ENCODE data around the gene UBAC2. TPM values are rescaled to one million over a fixed set of nuclear protein-coding genes. Genes with fewer than 3 reads are reported as not detected.
"Not testable (repeated sequence)": the region's sequence is repeated elsewhere in the genome, so short reads cannot be mapped to it uniquely, and the experiment has no call there.

UBAC2 gene
- total and polyA plus RNA-seq, 9 donors, result 38.7 to 87.5 (median 48.0) TPM

GRCh38 chr13:99208185-99208584 is 7.5 kb downstream of the UBAC2 start:
- Histone ChIP-seq H3K4me1 (ENCODE audit: insufficient read depth) (no peaks in the 10 kb centered on the region), H3K36me3 (no peaks in the 10 kb centered on the region), H3K4me3 (no peak overlapping the region), H3K9me3 (no peaks in the 10 kb centered on the region), H3K27ac (no peak overlapping the region), H3K27me3 (no peaks in the 10 kb centered on the region)
- WGBS, 3 donors, result 89 to 100% (median 95%) methylated on average over 3 of the region's 3 CpGs
- no peak for DNase-seq
- intact Hi-C loops (cut with DNase I), result no loop called here
- TF ChIP-seq EP300 (IDR thresholded peaks at IDR 0.05) (no peak), POLR2A (IDR thresholded peaks at IDR 0.05) (no peak), CTCF (IDR thresholded peaks at IDR 0.05) (no peak)

GRCh38 chr13:99208845-99209527 is 8.3 kb downstream of the UBAC2 start:
- Histone ChIP-seq H3K27me3 (no peaks in the 10 kb centered on the region), H3K4me1 (ENCODE audit: insufficient read depth) (no peaks in the 10 kb centered on the region), H3K36me3 (no peaks in the 10 kb centered on the region), H3K27ac (no peak overlapping the region), H3K4me3 (no peak overlapping the region), H3K9me3 (no peaks in the 10 kb centered on the region)
- 77 to 82% (median 79%) methylated on average over 8 of the region's 8 CpGs for WGBS, 3 donors
- DNase-seq, result no peak
- intact Hi-C loops (cut with DNase I), result no loop called here
- TF ChIP-seq CTCF (IDR thresholded peaks at IDR 0.05), result no peak
- TF ChIP-seq POLR2A (IDR thresholded peaks at IDR 0.05), result no peak
- TF ChIP-seq EP300 (IDR thresholded peaks at IDR 0.05), result no peak

DNA sequence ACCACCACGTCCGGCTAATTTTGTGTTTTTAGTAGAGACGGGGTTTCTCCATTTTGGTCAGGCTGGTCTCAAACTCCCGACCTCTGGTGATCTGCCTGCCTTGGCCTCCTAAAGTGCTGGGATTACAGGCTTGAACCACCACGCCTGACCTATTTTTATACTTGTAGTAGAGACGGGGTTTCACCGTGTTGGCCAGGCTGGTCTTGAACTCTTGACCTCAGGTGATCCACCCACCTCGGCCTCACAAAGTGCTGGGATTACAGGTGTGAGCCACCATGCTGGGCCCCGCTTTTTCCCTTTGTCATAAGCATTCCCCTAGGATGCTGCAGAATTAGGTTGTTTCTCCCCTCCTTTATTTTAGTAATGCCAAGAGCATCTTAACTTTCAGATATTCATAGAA is 10.0 kb downstream of the UBAC2 start:
- WGBS, 3 donors, result 90 to 92% (median 91%) methylated on average over 9 of the region's 9 CpGs
- intact Hi-C loops (cut with DNase I); H3K9me3 ChIP-seq; H3K27me3 ChIP-seq; H3K4me1 ChIP-seq (ENCODE audit: insufficient read depth); H3K4me3 ChIP-seq; H3K36me3 ChIP-seq; H3K27ac ChIP-seq; DNase-seq: not testable (repeated sequence)

DNA sequence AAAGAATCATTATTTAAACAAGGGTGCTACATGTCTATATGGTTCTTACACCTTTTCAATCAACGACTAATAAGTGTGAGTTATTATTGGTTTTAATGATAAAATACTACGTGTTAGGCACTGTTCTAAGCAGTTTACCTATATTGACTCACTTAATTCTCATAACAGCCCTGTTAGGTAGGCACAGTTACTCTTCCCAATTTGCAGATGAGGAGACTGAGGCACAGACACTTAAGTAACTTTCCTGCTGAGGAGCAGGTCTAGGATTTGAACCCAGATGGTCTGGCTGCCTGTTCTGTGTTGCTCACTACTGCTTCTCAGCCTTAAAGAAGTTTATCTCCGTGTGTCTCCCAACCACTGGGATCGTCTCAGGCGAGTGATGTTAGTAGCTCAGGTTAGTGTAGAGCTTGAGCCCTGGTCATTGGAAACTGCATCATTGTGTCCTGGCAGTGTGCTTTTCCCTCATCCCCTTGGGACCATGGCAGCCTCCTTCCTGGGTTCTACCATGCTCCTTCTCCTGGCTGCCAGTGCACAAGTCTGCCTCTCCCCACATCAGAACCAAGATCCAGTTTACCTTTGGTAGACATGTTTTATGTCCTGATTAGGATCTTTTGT is 10.9 kb downstream of the UBAC2 start:
- Histone ChIP-seq H3K4me1 (ENCODE audit: insufficient read depth) (peaks cover 1% of the 10 kb centered on the region), H3K4me3 (no peak overlapping the region), H3K27me3 (no peaks in the 10 kb centered on the region), H3K27ac (no peak overlapping the region), H3K36me3 (no peaks in the 10 kb centered on the region), H3K9me3 (no peaks in the 10 kb centered on the region)
- no peak for TF ChIP-seq POLR2A (IDR thresholded peaks at IDR 0.05)
- TF ChIP-seq CTCF (IDR thresholded peaks at IDR 0.05), result no peak
- no peak for TF ChIP-seq EP300 (IDR thresholded peaks at IDR 0.05)
- WGBS, 3 donors, result 91 to 98% (median 96%) methylated on average over 5 of the region's 5 CpGs
- intact Hi-C loops (cut with DNase I), result no loop called here
- DNase-seq, result no peak

- 67 to 73% (median 70%) methylated on average over 7 of the region's 7 CpGs for WGBS, 3 donors
Measured at GRCh38 chr13:99214232-99214631, 13.6 kb downstream of the UBAC2 start.

More at GRCh38 chr13:99214232-99214631, 13.6 kb downstream of the UBAC2 start:
- no peak for TF ChIP-seq EP300 (IDR thresholded peaks at IDR 0.05)
- Histone ChIP-seq H3K36me3 (no peaks in the 10 kb centered on the region), H3K27me3 (no peaks in the 10 kb centered on the region), H3K4me1 (ENCODE audit: insufficient read depth) (peaks cover 9% of the 10 kb centered on the region), H3K27ac (no peak overlapping the region), H3K9me3 (no peaks in the 10 kb centered on the region), H3K4me3 (no peak overlapping the region)
- intact Hi-C loops (cut with DNase I), result no loop called here
- no peak for DNase-seq
